CD4-positive, alpha-beta T cell treated with Interleukin-21 for 1 hour (primary cell): Measurements from ENCODE around the gene SETD1B.

Experiments
- DNase-seq: peaks from one replicate; pipeline ENCODE4 v3.0.0-alpha.2; 2020

Gene SETD1B

DNA sequence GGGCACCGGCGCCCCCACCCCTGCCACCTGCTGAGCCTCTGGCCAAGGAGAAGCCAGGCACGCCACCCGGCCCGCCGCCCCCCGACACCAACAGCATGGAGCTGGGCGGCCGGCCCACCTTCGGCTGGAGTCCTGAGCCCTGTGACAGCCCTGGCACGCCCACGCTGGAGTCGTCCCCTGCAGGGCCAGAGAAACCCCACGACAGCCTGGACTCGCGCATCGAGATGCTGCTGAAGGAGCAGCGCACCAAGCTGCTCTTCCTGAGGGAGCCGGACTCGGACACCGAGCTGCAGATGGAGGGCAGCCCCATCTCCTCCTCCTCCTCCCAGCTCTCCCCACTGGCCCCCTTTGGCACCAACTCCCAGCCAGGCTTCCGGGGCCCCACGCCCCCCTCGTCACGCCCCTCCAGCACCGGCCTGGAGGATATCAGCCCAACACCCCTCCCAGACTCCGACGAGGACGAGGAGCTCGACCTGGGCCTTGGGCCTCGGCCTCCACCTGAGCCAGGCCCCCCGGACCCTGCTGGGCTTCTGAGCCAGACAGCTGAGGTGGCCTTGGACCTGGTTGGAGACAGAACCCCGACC is 6.5 kb downstream of the SETD1B start:
- no peak for DNase-seq

DNA sequence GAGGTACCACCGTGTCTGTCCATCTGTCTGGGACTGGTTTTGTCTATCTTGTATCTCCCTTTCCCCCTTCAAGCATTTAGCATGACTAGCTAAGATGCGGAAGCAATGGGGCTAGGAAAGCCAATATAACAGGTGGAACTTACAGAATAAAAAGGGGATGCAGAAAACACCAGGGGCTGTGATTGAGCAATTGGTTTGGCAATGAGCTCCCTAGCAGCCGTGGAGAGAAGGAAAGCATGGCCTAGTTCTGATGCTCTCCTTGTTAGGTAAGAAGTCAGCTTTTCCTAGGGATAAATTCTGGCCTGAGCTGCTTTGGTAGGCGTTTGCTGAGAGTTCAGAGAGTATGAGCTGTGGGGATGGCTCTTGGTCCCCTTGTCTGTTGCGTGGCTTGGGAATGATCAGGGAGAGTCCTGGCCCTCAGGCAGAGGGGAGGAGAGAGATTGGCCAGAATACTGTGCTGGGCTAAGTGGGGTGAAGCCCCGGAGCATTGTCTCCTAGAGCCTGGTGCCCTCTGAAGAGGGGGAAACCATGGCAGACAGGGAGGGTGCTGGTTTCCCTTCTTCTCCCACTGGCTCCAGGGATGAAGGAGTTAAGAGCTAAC is 7.1 kb downstream of the SETD1B start:
- no peak for DNase-seq

DNA sequence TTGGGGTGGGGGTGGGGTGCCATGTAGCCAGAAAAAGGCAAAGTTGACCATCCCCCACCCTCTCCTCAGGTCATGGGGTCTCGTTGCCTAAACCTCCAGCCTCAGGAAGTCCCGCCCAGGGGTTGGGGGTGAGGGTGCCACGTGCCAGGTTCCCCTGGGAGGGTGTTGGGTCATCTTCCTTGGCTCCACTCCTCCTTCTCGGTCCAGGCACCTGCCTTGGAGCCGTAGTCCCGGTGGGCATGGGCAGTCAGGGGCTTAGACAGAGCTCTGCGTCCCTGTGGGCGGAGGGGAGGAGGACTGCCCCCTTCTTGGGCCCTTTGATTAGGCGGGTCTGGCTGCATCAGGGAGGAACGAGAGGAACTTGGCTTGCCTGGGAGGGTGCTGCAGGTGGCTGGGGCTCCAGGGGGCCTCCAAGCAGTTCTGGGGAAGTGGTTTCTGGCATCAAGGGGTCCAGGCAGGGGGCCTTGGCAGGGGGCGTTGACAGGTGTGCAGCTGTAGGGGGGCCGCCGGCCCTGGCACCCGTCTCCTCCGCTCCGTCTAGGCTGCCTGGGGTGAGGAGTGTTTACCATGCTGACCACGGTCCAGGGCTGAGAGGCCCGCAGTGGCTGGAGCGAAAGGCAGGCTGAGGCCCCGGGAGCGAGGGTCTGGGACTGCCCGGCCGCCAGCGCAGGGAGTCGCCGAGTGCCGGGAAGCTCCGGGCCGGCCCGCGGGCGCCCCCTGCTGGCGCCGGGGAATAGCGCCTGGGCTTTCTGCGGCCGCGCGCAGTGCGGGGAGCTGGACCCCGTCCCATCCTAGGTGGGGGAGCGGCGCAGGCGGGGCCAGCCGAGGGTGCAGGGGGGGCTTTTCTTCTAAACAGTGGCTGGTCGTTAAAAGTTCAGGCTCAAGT is 7.9 kb downstream of the SETD1B start:
- peak; percentile 69 for DNase-seq

DNA sequence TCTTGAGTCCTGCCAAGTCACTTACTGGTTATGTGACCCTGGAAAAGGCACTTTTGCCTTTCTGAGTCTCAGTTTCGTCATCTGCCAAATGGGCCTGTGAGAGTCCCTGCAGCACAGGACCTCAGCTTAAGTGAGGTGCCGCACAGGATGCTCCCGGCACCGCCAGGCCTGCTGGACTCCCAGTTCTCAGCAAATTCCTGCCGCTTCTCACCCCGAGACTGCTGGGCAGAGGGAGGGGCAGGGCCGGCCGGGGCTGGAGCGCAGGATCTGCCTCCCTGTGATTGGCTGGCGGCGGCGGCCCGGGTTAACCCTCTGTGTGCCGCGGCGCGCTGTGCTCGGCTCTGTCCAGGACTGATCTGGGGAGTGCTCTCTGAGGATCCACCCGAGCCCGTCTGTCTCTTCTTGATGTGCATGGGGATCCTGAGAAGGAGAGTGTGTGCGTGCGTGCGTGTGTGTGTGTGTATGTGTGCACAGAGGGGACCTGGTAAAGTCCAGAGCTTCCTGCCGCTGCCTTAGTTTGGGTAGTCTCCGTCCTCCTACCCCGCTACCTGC is 8.6 kb downstream of the SETD1B start:
- no peak for DNase-seq

DNA sequence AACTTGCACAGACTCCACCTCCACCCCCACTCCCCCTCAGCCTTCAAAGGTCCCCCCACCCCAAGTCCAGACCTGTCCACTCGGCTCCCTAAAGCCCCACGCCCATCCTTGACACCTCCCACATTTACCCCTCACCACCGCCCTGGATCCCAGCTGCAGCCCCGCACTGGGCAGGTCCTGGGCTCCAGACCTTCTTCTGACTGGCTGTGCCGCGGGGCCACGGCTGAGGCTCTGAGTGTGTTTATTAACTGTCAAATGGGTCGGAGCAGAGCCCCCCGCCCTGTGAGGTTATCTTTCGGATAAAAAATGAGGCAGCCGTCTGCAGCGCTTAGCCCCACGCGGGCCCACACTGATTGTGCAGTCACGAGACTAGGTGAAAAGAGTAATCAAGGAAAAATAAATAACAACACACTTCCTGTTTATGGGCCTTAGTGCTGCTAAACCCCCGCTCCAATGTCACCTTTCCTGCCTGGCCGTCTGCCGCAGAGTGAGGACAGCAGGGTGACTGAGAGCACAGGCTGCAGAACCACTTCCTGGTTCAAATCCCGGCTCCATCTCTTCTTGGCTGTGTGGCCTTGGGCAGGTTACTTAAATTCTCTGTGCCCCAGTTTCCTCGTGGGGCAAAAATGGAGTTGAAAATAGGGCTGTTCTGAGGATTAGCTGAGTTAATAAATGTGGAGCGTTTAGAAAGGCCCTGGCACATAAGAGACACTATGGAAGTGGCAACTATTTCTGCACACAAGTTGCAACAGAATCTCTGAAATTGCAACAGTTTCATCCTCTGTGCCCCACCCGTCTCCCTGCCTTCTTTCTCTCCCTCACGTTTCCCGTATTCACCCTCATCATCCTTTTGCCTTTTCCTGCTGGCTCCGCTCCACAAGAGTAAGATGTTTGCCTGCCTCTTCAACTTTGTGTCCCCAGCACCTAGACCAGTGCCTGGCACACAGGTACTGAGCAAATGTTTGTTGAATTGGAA is 9.4 kb downstream of the SETD1B start:
- no peak for DNase-seq

DNA sequence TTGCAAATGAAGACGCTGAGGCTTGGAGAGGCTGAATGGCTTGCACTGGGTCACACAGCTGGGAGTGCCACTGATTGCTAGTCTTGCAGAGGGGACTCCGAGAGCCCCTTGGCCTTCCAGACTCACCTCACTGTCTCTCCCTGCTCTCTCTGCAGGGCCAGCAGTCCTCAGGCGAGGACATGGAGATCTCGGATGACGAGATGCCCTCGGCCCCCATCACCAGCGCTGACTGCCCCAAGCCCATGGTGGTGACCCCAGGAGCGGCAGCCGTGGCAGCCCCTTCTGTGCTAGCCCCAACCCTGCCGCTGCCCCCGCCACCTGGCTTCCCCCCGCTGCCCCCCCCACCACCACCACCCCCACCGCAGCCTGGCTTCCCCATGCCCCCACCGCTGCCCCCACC is 10.1 kb downstream of the SETD1B start:
- no peak for DNase-seq

DNA sequence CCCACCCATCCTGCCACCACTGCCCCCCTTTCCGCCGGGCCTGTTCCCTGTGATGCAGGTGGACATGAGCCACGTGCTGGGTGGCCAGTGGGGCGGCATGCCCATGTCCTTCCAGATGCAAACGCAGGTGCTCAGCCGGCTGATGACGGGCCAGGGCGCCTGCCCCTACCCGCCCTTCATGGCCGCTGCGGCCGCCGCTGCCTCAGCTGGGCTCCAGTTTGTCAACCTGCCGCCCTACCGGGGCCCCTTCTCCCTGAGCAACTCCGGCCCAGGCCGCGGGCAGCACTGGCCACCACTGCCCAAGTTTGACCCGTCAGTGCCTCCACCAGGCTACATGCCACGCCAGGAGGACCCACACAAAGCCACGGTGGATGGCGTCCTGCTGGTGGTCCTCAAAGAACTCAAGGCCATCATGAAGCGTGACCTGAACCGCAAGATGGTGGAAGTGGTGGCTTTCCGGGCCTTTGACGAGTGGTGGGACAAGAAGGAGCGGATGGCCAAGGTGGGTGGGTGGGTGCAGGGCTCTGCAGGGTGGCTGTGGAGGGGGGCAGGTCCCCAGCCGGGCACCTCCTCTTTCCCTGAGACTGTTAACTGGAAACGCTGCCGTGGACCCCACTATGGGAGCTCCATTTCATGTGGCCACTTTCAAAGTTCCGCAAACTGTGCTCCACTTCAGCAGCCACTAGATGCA is 10.8 kb downstream of the SETD1B start:
- no peak for DNase-seq

DNA sequence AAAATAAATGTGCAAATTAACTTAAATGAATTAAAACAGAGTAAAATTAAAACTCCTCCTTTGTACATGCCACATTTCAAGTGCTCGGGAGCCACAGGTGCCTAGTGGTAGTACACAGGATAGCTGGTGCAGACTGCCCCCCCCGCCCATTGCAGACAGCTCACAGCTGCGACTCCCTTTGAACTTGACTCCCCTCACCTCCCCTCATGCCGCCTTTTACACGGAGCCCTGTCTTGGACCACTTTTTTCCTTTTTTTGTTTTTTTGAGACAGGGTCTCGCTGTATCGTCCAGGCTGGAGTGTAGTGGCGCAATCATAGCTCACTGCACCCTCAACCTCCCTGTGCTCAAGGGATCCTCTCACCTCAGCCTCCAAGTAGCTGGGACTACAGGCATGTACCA is 11.5 kb downstream of the SETD1B start:
- no peak for DNase-seq

DNA sequence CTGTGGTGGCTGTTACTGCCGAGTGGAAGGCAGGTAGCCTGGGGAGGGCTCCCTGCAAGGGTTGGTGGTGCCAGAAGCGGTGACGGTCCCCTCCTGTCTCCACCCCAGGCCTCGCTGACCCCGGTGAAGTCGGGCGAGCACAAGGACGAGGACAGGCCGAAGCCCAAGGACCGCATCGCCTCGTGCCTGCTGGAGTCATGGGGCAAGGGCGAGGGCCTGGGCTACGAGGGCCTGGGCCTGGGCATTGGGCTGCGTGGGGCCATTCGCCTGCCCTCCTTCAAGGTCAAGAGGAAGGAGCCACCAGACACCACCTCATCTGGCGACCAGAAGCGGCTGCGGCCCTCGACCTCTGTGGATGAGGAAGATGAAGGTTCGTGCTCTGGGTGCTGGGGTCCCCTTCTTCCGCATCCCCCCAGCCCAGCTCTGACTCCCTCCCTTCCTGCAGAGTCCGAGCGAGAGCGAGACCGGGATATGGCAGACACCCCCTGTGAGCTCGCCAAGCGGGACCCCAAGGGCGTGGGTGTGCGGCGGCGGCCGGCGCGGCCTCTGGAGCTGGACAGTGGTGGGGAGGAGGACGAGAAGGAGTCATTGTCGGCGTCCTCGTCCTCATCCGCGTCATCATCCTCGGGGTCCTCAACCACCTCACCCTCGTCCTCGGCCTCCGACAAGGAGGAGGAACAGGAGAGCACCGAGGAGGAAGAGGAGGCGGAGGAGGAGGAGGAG is 13.3 kb downstream of the SETD1B start:
- DNase-seq: no peak

DNA sequence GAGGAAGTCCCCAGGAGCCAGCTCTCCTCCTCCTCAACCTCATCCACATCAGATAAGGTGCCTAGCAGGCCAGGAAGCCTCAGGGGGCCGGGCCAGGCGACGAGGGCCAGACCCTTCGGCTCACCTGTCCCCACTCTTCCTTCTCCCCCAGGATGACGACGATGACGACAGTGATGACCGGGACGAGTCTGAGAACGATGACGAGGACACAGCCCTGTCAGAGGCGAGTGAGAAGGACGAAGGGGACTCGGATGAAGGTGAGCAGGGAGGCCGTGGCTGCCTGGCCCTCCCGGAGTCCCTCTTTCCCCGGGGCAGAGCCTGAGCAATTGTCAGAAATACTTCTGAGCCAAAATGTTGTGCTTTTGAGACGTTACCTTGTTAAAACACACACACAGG is 13.8 kb downstream of the SETD1B start:
- DNase-seq: no peak

DNA sequence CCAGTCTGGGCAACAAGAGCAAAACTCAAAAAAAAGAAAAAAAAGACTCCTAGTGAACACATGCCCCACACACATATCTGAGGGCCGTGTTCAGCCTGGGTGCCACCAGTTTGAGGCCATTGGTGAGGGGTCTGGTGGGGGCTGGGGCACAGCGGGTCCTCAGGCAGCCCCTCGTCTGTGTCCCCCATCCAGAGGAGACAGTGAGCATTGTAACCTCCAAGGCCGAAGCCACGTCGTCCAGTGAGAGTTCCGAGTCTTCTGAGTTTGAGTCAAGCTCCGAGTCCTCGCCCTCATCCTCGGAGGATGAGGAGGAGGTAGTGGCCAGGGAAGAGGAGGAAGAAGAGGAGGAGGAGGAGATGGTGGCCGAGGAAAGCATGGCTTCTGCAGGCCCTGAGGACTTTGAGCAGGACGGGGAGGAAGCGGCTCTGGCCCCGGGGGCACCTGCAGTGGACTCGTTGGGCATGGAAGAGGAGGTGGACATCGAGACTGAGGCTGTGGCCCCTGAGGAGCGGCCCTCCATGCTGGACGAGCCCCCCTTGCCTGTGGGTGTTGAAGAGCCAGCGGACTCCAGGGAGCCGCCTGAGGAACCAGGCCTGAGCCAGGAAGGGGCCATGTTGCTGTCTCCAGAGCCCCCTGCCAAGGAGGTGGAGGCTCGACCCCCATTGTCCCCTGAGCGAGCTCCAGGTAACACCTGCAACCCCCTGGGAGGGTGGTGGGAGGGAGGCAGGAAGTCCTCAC is 15.6 kb downstream of the SETD1B start:
- DNase-seq: no peak

DNA sequence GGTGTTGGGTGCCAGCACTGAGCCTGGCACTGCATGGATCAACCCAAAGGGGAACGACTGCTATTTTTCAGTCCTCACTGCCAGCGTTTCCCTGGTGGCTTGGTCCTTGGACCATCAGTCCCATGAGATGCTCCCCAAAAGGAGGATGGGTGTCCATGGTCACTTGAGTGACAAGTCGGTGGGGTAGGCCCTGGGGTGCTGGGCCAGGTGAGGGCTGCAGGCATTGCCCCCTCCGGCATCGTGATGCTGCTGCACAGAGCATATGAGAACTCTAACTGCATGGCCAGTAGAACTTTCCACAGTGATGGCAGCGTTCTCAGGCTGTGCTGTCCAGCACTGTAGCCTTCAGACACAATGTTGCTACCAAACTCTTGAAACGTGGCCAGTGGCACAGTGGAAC is 16.2 kb downstream of the SETD1B start:
- no peak for DNase-seq

DNA sequence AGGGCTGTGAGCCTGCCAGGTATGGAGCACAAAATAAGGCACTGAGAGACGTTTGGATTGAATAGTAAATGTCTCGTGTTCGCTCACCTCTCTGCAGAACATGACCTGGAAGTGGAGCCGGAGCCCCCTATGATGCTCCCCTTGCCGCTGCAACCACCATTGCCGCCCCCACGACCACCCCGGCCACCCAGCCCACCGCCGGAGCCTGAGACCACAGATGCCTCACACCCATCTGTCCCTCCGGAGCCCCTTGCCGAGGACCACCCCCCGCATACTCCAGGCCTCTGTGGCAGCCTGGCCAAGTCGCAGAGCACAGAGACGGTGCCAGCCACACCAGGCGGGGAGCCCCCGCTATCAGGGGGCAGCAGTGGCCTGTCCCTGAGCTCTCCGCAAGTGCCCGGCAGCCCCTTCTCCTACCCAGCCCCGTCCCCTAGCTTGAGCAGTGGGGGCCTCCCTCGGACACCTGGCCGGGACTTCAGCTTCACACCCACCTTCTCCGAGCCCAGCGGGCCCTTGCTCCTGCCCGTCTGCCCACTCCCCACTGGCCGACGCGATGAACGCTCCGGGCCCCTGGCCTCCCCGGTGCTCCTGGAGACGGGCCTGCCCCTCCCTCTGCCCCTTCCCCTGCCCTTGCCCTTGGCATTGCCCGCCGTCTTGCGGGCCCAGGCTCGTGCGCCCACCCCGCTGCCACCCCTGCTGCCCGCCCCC is 18.7 kb downstream of the SETD1B start:
- DNase-seq: no peak

DNA sequence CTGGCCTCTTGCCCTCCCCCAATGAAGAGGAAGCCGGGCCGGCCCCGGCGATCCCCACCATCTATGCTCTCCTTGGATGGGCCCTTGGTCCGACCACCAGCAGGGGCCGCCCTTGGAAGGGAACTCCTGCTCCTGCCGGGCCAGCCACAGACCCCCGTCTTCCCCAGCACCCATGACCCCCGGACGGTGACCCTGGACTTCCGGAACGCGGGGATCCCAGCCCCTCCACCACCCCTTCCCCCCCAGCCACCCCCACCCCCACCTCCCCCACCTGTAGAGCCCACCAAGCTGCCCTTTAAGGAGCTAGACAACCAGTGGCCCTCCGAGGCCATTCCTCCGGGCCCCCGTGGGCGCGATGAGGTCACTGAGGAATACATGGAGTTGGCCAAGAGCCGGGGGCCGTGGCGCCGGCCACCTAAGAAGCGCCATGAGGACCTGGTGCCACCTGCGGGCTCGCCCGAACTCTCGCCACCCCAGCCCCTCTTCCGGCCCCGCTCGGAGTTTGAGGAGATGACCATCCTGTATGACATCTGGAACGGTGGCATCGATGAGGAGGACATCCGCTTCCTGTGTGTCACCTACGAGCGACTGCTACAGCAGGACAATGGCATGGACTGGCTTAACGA is 19.4 kb downstream of the SETD1B start:
- DNase-seq: no peak

DNA sequence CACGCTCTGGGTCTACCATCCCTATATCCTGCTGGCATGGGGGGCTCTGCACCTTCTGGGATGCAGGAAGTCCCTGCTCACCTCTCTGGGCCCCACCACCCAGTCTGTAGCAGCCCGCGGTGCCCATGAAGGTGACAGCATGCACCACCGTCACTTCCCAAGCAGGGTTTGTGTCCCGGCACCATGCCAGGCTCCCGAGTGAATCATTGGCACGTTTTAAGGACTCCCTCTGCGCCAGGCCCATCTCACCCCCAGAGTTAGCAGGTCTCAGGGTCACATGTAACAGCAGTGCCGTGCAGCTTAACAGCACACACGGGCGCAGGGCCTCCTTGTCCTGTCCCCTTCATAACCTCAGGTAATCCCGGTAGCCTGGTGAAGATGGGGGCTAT is 19.9 kb downstream of the SETD1B start:
- no peak for DNase-seq

DNA sequence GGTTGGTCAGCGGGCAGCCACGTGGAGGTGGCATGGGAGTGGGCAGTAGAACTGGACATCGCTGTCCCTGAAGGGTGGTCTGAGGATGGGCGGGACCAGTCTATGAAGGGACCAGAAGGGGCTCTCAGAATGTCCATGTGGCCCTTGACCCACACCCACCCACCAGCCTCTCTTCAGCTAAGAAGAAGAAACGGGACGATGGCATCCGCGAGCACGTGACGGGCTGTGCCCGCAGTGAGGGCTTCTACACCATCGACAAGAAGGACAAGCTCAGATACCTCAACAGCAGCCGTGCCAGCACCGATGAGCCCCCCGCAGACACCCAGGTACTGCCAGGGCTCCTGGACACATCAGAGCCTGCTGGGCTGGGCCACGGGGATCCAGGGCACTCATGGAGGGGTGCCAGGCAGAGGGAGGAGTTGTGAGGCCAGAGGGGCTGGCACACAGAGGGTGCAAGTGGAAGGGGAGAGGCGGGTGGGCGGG is 21.3 kb downstream of the SETD1B start:
- no peak for DNase-seq

DNA sequence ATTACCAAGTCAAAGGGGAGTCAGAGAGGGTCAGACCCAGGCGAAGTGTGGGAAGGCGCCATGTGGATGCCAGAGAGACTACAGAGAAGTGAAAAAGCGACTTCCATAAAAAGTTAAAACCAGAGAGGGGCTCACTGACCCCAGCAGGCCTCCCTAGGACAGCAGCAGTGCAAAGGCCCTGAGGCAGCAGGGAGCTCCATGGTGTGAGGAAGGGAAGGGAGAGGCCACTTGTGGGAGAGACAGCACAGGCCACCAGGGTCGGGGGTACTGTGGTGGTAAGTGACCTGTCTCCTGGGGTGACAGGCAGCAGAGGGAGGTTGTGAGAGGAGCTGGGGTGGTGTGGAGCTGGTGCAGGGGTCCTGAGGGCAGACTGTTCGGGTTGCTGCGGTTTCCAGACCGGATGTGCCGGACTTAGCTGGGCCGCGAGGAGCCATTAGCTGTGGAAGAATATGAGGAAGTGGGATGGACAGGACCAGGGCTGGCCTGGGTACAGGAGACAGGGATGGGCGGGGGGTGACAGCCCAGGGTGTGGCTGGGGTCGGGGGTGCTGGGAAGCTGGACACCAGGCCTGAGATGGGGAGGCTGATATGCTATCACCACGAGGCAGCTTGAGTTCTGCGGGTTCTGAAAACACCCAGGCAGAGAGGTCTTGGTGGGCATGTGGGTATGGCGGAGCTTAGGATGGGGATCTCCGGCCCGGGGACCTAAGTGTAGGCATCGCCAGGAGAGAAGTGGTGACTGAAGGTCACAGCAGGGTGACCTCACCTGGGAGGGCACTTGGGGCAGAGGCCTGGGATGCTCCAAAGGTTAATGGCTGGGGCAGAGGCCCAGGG is 22.7 kb downstream of the SETD1B start:
- DNase-seq: no peak

DNA sequence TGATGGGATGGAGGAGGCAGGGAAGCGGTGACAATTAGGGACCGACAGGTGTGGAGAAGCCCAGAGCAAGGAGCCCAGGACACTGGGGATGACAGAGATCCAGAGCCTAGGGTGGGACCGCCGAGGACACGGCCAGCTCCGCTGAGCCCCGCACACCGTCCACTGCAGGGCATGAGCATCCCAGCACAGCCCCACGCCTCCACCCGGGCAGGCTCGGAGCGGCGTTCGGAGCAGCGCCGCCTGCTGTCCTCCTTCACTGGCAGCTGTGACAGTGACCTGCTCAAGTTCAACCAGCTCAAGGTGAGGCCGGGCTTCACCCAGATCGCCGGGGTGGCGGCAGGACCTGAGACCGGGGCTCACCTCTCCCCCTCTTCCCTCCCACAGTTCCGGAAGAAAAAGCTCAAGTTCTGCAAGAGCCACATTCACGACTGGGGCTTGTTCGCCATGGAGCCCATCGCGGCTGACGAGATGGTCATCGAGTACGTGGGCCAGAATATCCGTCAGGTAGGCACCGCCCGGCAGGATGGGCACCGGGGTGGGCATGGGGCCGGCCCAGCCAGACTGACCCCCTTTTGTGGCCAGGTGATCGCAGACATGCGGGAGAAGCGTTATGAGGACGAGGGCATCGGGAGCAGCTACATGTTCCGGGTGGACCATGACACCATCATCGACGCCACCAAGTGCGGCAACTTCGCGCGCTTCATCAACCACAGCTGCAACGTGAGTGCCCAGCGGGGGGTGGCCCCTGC is 23.7 kb downstream of the SETD1B start:
- no peak for DNase-seq
